ENCODE data around the gene MAD2L2. TPM values are rescaled to one million over a fixed set of nuclear protein-coding genes. Genes with fewer than 3 reads are reported as not detected.
"Not testable (repeated sequence)": the region's sequence is repeated elsewhere in the genome, so short reads cannot be mapped to it uniquely, and the experiment has no call there.

The MAD2L2 gene
- total RNA-seq, 1 experiment from 2014 or later, result 84.8 TPM

GRCh38 chr1:11643782-11644181, 37.2 kb downstream of the MAD2L2 start:
- H3K27ac ChIP-seq (ENCODE audit: low read length), result no peak overlapping the region
- in situ Hi-C loops (cut with HindIII; ENCODE audit: low pct_unique_long_range_greater_than_20kb, low sequenced_read_pairs), result no loop called here
- TF ChIP-seq POLR2AphosphoS5 (IDR thresholded peaks at IDR 0.05; ENCODE audit: low read depth, low read length) (no peak), REST (IDR thresholded peaks at IDR 0.05; ENCODE audit: insufficient read depth in 1 of 2, low read depth in 2 of 2, low read length in 1 of 2) (no peak), CTCF (IDR thresholded peaks at IDR 0.05) (no peak), SIN3A (IDR thresholded peaks at IDR 0.05; ENCODE audit: borderline replicate concordance, insufficient read depth, low read depth, low read length) (no peak), TCF7L2 (IDR thresholded peaks at IDR 0.05; ENCODE audit: low read depth, low read length) (no peak)
- no peak for ATAC-seq
- H3K4me3 ChIP-seq (ENCODE audit: low read depth in 2 of 2, low read length in 2 of 2), result no peak overlapping the region
- no TSS peak for BruUV-seq (replicated peaks)
- DNase-seq (ENCODE audit: low read depth, low spot score), result no peak
- no peaks in the 10 kb centered on the region for H3K9me3 ChIP-seq (ENCODE audit: control insufficient read depth, insufficient read depth, low read depth, low read length)
- H3K4me1 ChIP-seq (ENCODE audit: control insufficient read depth, insufficient read depth, low read length), result no peaks in the 10 kb centered on the region; the same call in 1 of the 2 replicates
- H3K27me3 ChIP-seq (ENCODE audit: control insufficient read depth, insufficient read depth, low read length), result peaks cover 5% of the 10 kb centered on the region; the same call in 1 of the 2 replicates
- intact Hi-C loops (cut with micrococcal nuclease; ENCODE audit: unreplicated experiment), result loop anchor here (5.0 to 10.0 kb wide), 3 partner anchors 309 to 609 kb away; no protein-coding TSS in a partner anchor
- CTCF ChIA-PET, result interaction anchor here (0.6 to 1.0 kb wide), 5 partner anchors 22 to 606 kb away, joined by 3 to 7 read pairs (median 4); no protein-coding TSS in a partner anchor
- H3K36me3 ChIP-seq (ENCODE audit: control insufficient read depth, insufficient read depth, low read length), result no peaks in the 10 kb centered on the region
- POLR2A ChIA-PET, result no interaction called here

GRCh38 chr1:11642418-11643017, 38.4 kb downstream of the MAD2L2 start:
- ATAC-seq (peak; percentile 83), DNase-seq (ENCODE audit: low read depth, low spot score) (peak; percentile 76)
- H3K36me3 ChIP-seq (ENCODE audit: control insufficient read depth, insufficient read depth, low read length); in situ Hi-C loops (cut with HindIII; ENCODE audit: low pct_unique_long_range_greater_than_20kb, low sequenced_read_pairs); H3K9me3 ChIP-seq (ENCODE audit: control insufficient read depth, insufficient read depth, low read depth, low read length); BruUV-seq (replicated peaks); H3K27ac ChIP-seq (ENCODE audit: low read length); H3K4me1 ChIP-seq (ENCODE audit: control insufficient read depth, insufficient read depth, low read length); H3K27me3 ChIP-seq (ENCODE audit: control insufficient read depth, insufficient read depth, low read length); H3K4me3 ChIP-seq (ENCODE audit: low read depth in 2 of 2, low read length in 2 of 2): not testable (repeated sequence)
- TF ChIP-seq REST (IDR thresholded peaks at IDR 0.05; ENCODE audit: insufficient read depth in 1 of 2, low read depth in 2 of 2, low read length in 1 of 2), result peak in 1 of 2 experiments; percentile 67; a peak in 1 of 4 replicates
- peak; percentile 96 for TF ChIP-seq CTCF (IDR thresholded peaks at IDR 0.05)
- intact Hi-C loops (cut with micrococcal nuclease; ENCODE audit: unreplicated experiment), result loop anchor here (5.0 to 10.0 kb wide), 3 partner anchors 308 to 608 kb away; no protein-coding TSS in a partner anchor
- CTCF ChIA-PET, result interaction anchor here (0.5 to 1.0 kb wide), 4 partner anchors 15 to 401 kb away, joined by 3 to 7 read pairs (median 4); no protein-coding TSS in a partner anchor
- POLR2A ChIA-PET, result interaction anchor here (0.6 kb wide), 1 partner anchor 1137 kb away, joined by 3 read pairs; no protein-coding TSS in a partner anchor

Measured in Panc1 (cell line).